VCaP (cell line): Measurements from ENCODE around the gene GARIN5A.

ENCODE experiments used
- H3K27ac ChIP-seq: fragments of 450-650 bp; 2 replicates; pipeline ENCODE4 v1.5.1; 2017
- CTCF ChIP-seq: fragments of 450-650 bp; conservative IDR thresholded peaks from 2 replicates; pipeline ENCODE4 v1.5.1; 2017; ENCODE audit warnings: mild to moderate bottlenecking, moderate library complexity

The GARIN5A gene

DNA sequence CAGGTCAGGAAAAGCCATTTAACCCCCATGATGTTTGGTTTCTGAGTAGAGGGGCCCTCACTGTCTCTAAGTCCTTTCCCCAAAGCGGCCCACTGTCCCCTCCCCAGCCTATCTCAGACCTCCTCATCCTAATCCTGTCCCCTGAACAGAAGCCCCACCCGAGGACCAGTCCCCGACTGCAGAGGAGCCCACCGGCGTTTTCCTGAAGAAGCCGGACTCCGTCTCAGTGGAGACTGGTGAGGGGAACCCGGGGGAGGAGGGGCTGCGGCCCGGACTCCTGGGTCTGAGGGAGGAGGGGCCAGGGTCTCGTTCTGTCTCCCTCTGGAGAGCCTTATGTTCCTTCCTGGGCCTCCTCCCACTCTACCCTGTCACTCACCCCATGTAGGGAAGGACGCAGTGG lies 41.0 kb downstream of the GARIN5A start:
- no peak overlapping the region for H3K27ac ChIP-seq
- no peak for TF ChIP-seq CTCF

DNA sequence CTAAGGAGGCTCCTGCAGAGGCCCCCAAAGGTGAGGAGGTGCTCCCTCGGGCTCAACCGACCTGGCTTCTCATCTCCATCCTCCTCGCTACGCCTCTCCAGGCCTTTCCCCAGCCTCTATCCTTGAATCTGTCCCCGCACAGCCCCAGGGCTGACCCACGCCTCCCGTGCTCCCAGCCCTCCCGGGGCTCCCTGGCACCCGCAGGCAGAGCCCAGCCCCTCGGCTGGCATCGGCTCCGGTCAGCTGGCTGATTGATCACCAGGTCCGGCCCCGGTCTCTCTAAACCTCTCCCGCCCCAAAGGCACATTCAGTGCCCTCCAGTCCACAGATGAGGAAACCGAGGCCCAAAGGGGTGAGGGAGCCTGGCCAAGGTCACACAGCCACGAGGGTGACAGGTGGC lies 41.4 kb downstream of the GARIN5A start:
- H3K27ac ChIP-seq = no peak overlapping the region
- no peak for TF ChIP-seq CTCF

DNA sequence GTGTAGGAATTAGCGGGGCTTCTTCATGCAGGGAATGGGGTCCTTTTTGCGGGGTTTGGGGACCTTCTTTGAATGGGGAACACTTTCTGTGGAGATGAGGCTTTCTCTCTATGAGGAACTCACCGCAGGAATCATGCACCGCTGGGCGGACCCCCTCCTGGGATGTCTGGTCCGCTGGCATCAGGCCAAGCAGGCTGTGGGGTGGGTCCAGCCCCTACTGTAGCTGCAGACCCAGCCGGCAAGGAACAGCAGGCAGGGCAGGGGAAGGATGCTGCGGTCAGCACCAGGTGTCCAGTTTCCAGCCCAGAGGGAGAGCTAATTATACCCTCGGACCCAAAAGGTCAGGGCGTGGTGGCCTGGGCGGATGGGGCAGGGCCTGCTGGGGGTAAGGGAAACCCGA lies 42.1 kb downstream of the GARIN5A start:
- TF ChIP-seq CTCF = no peak
- no peak overlapping the region for H3K27ac ChIP-seq

- no peak overlapping the region for H3K27ac ChIP-seq
- TF ChIP-seq CTCF = no peak
Measured at GRCh38 chr19:50433201-50434180, 43.2 kb downstream of the GARIN5A start.

- TF ChIP-seq CTCF = no peak
- peak within 1 kb of the TSS; percentile 54; the same call in 1 of the 2 replicates for H3K27ac ChIP-seq
Measured at GRCh38 chr19:50432221-50433028, 44.2 kb downstream of the GARIN5A start, which contains the start of gene MYBPC2. MYBPC2 (plus strand) TSS chr19:50432892; CDS start chr19:50432954, 62 bp downstream.

GRCh38 chr19:50431343-50432220 lies 45.1 kb downstream of the GARIN5A start:
- peak overlapping the region; percentile 54; the same call in 1 of the 2 replicates for H3K27ac ChIP-seq
- TF ChIP-seq CTCF = no peak
